Fibroblast of pulmonary artery (primary cell): ENCODE measurements around the gene CDK10.
A peak's percentile ranks its signal among the peaks of the same experiment; 100 is the strongest.

Experiments used
- DNase-seq: peaks from one replicate; pipeline ENCODE4 v3.0.0-alpha.2; 2010; ENCODE audit warnings: low read depth
- H3K4me3 ChIP-seq: replicated peaks from 2 replicates; pipeline ENCODE4 v1.5.1; 2011; ENCODE audit warnings: low read depth, mild to moderate bottlenecking, control low read depth, low read length, moderate library complexity
- CTCF ChIP-seq: IDR thresholded peaks from 2 replicates; pipeline ENCODE4 v1.5.1; 2011; ENCODE audit warnings: mild to moderate bottlenecking, control low read depth, low read length, inconsistent platforms; ENCODE audit errors: missing control alignments

CDK10 gene

GRCh38 chr16:89709166-89709565 is 22.7 kb downstream of the CDK10 start:
- TF ChIP-seq CTCF: no peak

GRCh38 chr16:89709716-89710432 is 23.4 kb downstream of the CDK10 start:
- no peak overlapping the region for H3K4me3 ChIP-seq
- no peak for TF ChIP-seq CTCF
- DNase-seq: no peak

More at GRCh38 chr16:89709166-89709565, 22.7 kb downstream of the CDK10 start:
- no peak overlapping the region for H3K4me3 ChIP-seq
- no peak for DNase-seq

- TF ChIP-seq CTCF: no peak
- no peak for DNase-seq
Measured at GRCh38 chr16:89710709-89711564, 24.4 kb downstream of the CDK10 start.

GRCh38 chr16:89711601-89712273 is 25.2 kb downstream of the CDK10 start:
- TF ChIP-seq CTCF: no peak
- peak; percentile 66 for DNase-seq
- H3K4me3 ChIP-seq: peak overlapping the region; percentile 63

More at GRCh38 chr16:89710709-89711564, 24.4 kb downstream of the CDK10 start:
- H3K4me3 ChIP-seq: no peak overlapping the region

- DNase-seq: peak; percentile 35
- TF ChIP-seq CTCF: no peak
- H3K4me3 ChIP-seq: peak overlapping the region; percentile 63
Measured at GRCh38 chr16:89712274-89712781, 25.8 kb downstream of the CDK10 start.

- no peak for TF ChIP-seq CTCF
- no peak for DNase-seq
- H3K4me3 ChIP-seq: no peak overlapping the region
Measured at GRCh38 chr16:89716493-89716892, 30.0 kb downstream of the CDK10 start.
